Glomerular visceral epithelial cell (primary cell): ENCODE results near the gene OPHN1.

Source experiments
- DNase-seq: peaks from one replicate; pipeline ENCODE4 v3.0.0-alpha.2; 2016; ENCODE audit errors: extremely low spot score

Gene OPHN1

GRCh38 chrX:68433155-68433980, at the start of gene OPHN1:
Gene OPHN1 (minus strand): TSS chrX:68433495. CDS start chrX:68433020, 475 bp downstream.
- peak; percentile 85 for DNase-seq

- DNase-seq: no peak
Observed at GRCh38 chrX:68480969-68481368, 47.7 kb upstream of the OPHN1 start.

- DNase-seq: no peak
Observed at GRCh38 chrX:68464796-68465195, 31.5 kb upstream of the OPHN1 start.

GRCh38 chrX:68463880-68464279, 30.6 kb upstream of the OPHN1 start:
- no peak for DNase-seq

GRCh38 chrX:68462653-68463052, 29.4 kb upstream of the OPHN1 start:
- DNase-seq: peak; percentile 33

GRCh38 chrX:68462197-68462596, 28.9 kb upstream of the OPHN1 start:
- DNase-seq: no peak

- DNase-seq: no peak
Observed at GRCh38 chrX:68461576-68461975, 28.3 kb upstream of the OPHN1 start.

- no peak for DNase-seq
Observed at GRCh38 chrX:68461093-68461492, 27.8 kb upstream of the OPHN1 start.

- DNase-seq: no peak
Observed at GRCh38 chrX:68455151-68455510, 21.8 kb upstream of the OPHN1 start.

GRCh38 chrX:68454476-68455150, 21.3 kb upstream of the OPHN1 start:
- no peak for DNase-seq

GRCh38 chrX:68451720-68452119, 18.4 kb upstream of the OPHN1 start:
- DNase-seq: no peak

GRCh38 chrX:68443155-68443868, 10.0 kb upstream of the OPHN1 start:
- DNase-seq: peak; percentile 65

- DNase-seq: peak; percentile 73
Observed at GRCh38 chrX:68440940-68441339, 7.6 kb upstream of the OPHN1 start.

- no peak for DNase-seq
Observed at GRCh38 chrX:68440442-68440841, 7.1 kb upstream of the OPHN1 start.

- DNase-seq: no peak
Observed at GRCh38 chrX:68439341-68439740, 6.0 kb upstream of the OPHN1 start.

GRCh38 chrX:68438575-68438974, 5.3 kb upstream of the OPHN1 start:
- no peak for DNase-seq

- no peak for DNase-seq
Observed at GRCh38 chrX:68433981-68434299, 645 bp upstream of the OPHN1 start.

- DNase-seq: peak; percentile 21
Observed at GRCh38 chrX:68432648-68433047, 647 bp downstream of the OPHN1 start.

GRCh38 chrX:68431836-68432235, 1.5 kb downstream of the OPHN1 start:
- no peak for DNase-seq

- peak; percentile 80 for DNase-seq
Observed at GRCh38 chrX:68429216-68429615, 4.1 kb downstream of the OPHN1 start.

- DNase-seq: peak; percentile 49
Observed at GRCh38 chrX:68428431-68428830, 4.9 kb downstream of the OPHN1 start.

GRCh38 chrX:68424719-68425118, 8.6 kb downstream of the OPHN1 start:
- DNase-seq: no peak

GRCh38 chrX:68422478-68422877, 10.8 kb downstream of the OPHN1 start:
- DNase-seq: no peak
